H1 (cell line): ENCODE data around the gene PPA2. TPM values are rescaled to one million over a fixed set of nuclear protein-coding genes. Genes with fewer than 3 reads are reported as not detected.

Source experiments
- CTCF ChIA-PET: fragments of 300-600 bp; sonication (Branson Sonifier 250); formaldehyde crosslinking; loops from one replicate; lab custom pipeline; 2021; ENCODE audit not compliant: partially characterized antibody; lab: Charles Lee
- POLR2A ChIA-PET: fragments of 300-600 bp; sonication (Branson Sonifier 250); formaldehyde crosslinking; loops from one replicate; lab custom pipeline; 2021; ENCODE audit warnings: inconsistent platforms; ENCODE audit not compliant: partially characterized antibody; lab: Charles Lee
- DNase-seq, 2 experiments: peaks; one replicate each; pipeline versions ENCODE4 v3.0.0 to v3.0.0-alpha.2; 2010 to 2022; ENCODE audit warnings: low spot score in 2 of 2, low read depth in 1 of 2, mixed read lengths in 1 of 2
- FAIRE-seq: peaks from 2 replicates; lab custom pipeline; 2011; peaks lifted over from hg19 to GRCh38; lab: Jason Lieb, UNC
- H2AFZ ChIP-seq: 2 replicates; pipeline ENCODE4 v1.8.1; 2012; ENCODE audit warnings: low read length, inconsistent platforms
- H2AK5ac ChIP-seq: 2 replicates; pipeline ENCODE4 v1.6.1; 2013; ENCODE audit warnings: low read depth, low read length
- H2BK120ac ChIP-seq: replicated peaks from 2 replicates; pipeline ENCODE3; 2013; ENCODE audit warnings: low read depth, low read length, inconsistent platforms
- H2BK12ac ChIP-seq: 2 replicates; pipeline ENCODE4 v1.6.1; 2013; ENCODE audit warnings: low read depth, low read length
- H2BK15ac ChIP-seq: 2 replicates; pipeline ENCODE4 v1.6.1; 2013; ENCODE audit warnings: low read length
- H2BK20ac ChIP-seq: 2 replicates; pipeline ENCODE4 v1.6.1; 2013; ENCODE audit warnings: low read length
- H2BK5ac ChIP-seq: 2 replicates; pipeline ENCODE4 v1.6.1; 2013; ENCODE audit warnings: low read depth, low read length
- H3K14ac ChIP-seq: 2 replicates; pipeline ENCODE4 v1.6.1; 2013; ENCODE audit warnings: inconsistent platforms; ENCODE audit not compliant: insufficient read length
- H3K18ac ChIP-seq: 2 replicates; pipeline ENCODE4 v1.6.1; 2013; ENCODE audit warnings: low read length; ENCODE audit errors: extremely low read depth
- H3K23ac ChIP-seq: 2 replicates; pipeline ENCODE4 v1.6.1; 2013; ENCODE audit warnings: inconsistent platforms; ENCODE audit not compliant: insufficient read length
- H3K23me2 ChIP-seq: 2 replicates; pipeline ENCODE4 v1.6.1; 2013; ENCODE audit warnings: low read depth, low read length
- H3K27ac ChIP-seq: 2 replicates; pipeline ENCODE4 v1.6.1; 2011; ENCODE audit warnings: low read depth, low read length, inconsistent platforms
- H3K27me3 ChIP-seq, 4 experiments: replicated peaks in 1 of 4; 1 replicate in 1 of 4; 2 replicates in 3 of 4; pipeline versions ENCODE4 v1.6.1 to v1.8.1; 2011 to 2013; ENCODE audit warnings: low read length in 3 of 4, mild to moderate bottlenecking in 3 of 4, inconsistent platforms in 2 of 4, mixed read lengths in 2 of 4, moderate library complexity in 1 of 4; ENCODE audit not compliant: control insufficient read depth in 3 of 4, insufficient read depth in 3 of 4; ENCODE audit errors: extremely low read depth in 1 of 4
- H3K36me3 ChIP-seq, 4 experiments: 2 replicates each; pipeline versions ENCODE4 v1.6.1 to v1.8.1; 2011 to 2013; ENCODE audit warnings: mild to moderate bottlenecking in 4 of 4, low read length in 3 of 4, moderate library complexity in 2 of 4, control low read depth in 1 of 4, inconsistent platforms in 1 of 4; ENCODE audit not compliant: insufficient read depth in 4 of 4, control insufficient read depth in 2 of 4
- H3K4ac ChIP-seq: replicated peaks from 2 replicates; pipeline ENCODE3; 2013; ENCODE audit warnings: low read length, low read depth, mixed read lengths, inconsistent platforms; ENCODE audit not compliant: insufficient read length
- H3K4me1 ChIP-seq, 4 experiments: replicated peaks in 1 of 4; 1 replicate in 1 of 4; 2 replicates in 3 of 4; pipeline versions ENCODE4 v1.6.1 to v1.8.1; 2011 to 2013; ENCODE audit warnings: low read length in 3 of 4, inconsistent platforms in 2 of 4, mixed read lengths in 1 of 4; ENCODE audit not compliant: insufficient read depth in 4 of 4, control insufficient read depth in 3 of 4
- H3K4me2 ChIP-seq, 2 experiments: 2 replicates each; pipeline versions ENCODE4 v1.6.1 to v1.8.1; 2011 to 2013; ENCODE audit warnings: low read depth in 2 of 2, low read length in 2 of 2, control low read depth in 1 of 2, inconsistent platforms in 1 of 2, mild to moderate bottlenecking in 1 of 2; ENCODE audit not compliant: insufficient read depth in 1 of 2
- H3K4me3 ChIP-seq, 4 experiments: fragments of 200-600, 300-600 bp in 1 of 4; sonication (generic), shearing (Covaris generic), sonication (Bioruptor Twin) in 1 of 4; 2 replicates each; pipeline versions ENCODE4 v1.5.1 to v1.8.1; 2011 to 2016; ENCODE audit warnings: low read length in 4 of 4, low read depth in 3 of 4, control low read depth in 2 of 4, inconsistent platforms in 2 of 4, mild to moderate bottlenecking in 2 of 4, mixed read lengths in 1 of 4, moderate library complexity in 1 of 4; ENCODE audit not compliant: insufficient read depth in 2 of 4; ENCODE audit errors: extremely low read depth in 1 of 4
- H3K56ac ChIP-seq: replicated peaks from 2 replicates; pipeline ENCODE3; 2013; ENCODE audit warnings: low read depth, mild to moderate bottlenecking, mixed read lengths, low read length, inconsistent platforms; ENCODE audit not compliant: insufficient read length
- H3K79me1 ChIP-seq: 2 replicates; pipeline ENCODE4 v1.6.1; 2013; ENCODE audit warnings: low read depth, low read length, control low read depth
- H3K79me2 ChIP-seq, 2 experiments: 2 replicates each; pipeline versions ENCODE4 v1.6.1 to v1.8.1; 2012 to 2013; ENCODE audit warnings: low read length in 2 of 2, mild to moderate bottlenecking in 2 of 2, inconsistent platforms in 1 of 2; ENCODE audit not compliant: insufficient read depth in 2 of 2, control insufficient read depth in 1 of 2
- H3K9ac ChIP-seq, 4 experiments: replicated peaks in 1 of 4; 1 replicate in 1 of 4; 2 replicates in 3 of 4; pipeline versions ENCODE4 v1.6.1 to v1.8.1; 2011 to 2013; ENCODE audit warnings: low read depth in 3 of 4, low read length in 3 of 4, control low read depth in 2 of 4, mild to moderate bottlenecking in 2 of 4, moderate library complexity in 2 of 4, inconsistent platforms in 1 of 4; ENCODE audit errors: extremely low read depth in 1 of 4
- H3K9me3 ChIP-seq, 2 experiments: 2 replicates each; pipeline versions ENCODE4 v1.6.1 to v1.8.1; 2012 to 2013; ENCODE audit warnings: mild to moderate bottlenecking in 2 of 2, moderate library complexity in 2 of 2, control low read depth in 1 of 2, inconsistent platforms in 1 of 2, low read depth in 1 of 2, low read length in 1 of 2, mixed read lengths in 1 of 2; ENCODE audit not compliant: insufficient read depth in 2 of 2
- H4K20me1 ChIP-seq, 2 experiments: replicated peaks in 1 of 2; 2 replicates each; pipeline versions ENCODE3 to v1.8.1; 2011 to 2013; ENCODE audit warnings: inconsistent platforms in 2 of 2, low read length in 2 of 2, mild to moderate bottlenecking in 1 of 2; ENCODE audit not compliant: insufficient read depth in 2 of 2, control insufficient read depth in 1 of 2
- H4K5ac ChIP-seq: 2 replicates; pipeline ENCODE4 v1.6.1; 2013; ENCODE audit warnings: low read length, low read depth, mixed read lengths, inconsistent platforms; ENCODE audit not compliant: insufficient read length
- H4K8ac ChIP-seq: 2 replicates; pipeline ENCODE4 v1.8.0; 2013; ENCODE audit warnings: mild to moderate bottlenecking, moderate library complexity, low read length, inconsistent platforms; ENCODE audit not compliant: insufficient read depth; ENCODE audit errors: extremely low read depth
- H4K91ac ChIP-seq: replicated peaks from 2 replicates; pipeline ENCODE3; 2013; ENCODE audit warnings: low read length, mixed read lengths, inconsistent platforms; ENCODE audit not compliant: insufficient read length
- BCL11A ChIP-seq, 2 experiments: IDR thresholded peaks; one replicate each; pipeline ENCODE4 v1.6.1; 2011; ENCODE audit warnings: low read depth in 2 of 2, low read length in 2 of 2, mild to moderate bottlenecking in 2 of 2
- CHD1 ChIP-seq: IDR thresholded peaks from 2 replicates; pipeline ENCODE4 v1.6.1; 2012; ENCODE audit warnings: low read depth, low read length, improper control_type of control experiment
- EP300 ChIP-seq, 2 experiments: IDR thresholded peaks; 1 replicate in 1 of 2; 2 replicates in 1 of 2; pipeline ENCODE4 v1.6.1; 2011 to 2012; ENCODE audit warnings: low read depth in 2 of 2, low read length in 2 of 2, mild to moderate bottlenecking in 2 of 2, borderline replicate concordance in 1 of 2, inconsistent platforms in 1 of 2, moderate library complexity in 1 of 2
- EZH2 ChIP-seq: fragments of 200-600 bp; sonication (generic); IDR thresholded peaks from 2 replicates; pipeline ENCODE4 v1.7.1; 2012; ENCODE audit warnings: low read depth, mild to moderate bottlenecking, moderate library complexity, low read length, inconsistent platforms; ENCODE audit not compliant: severe bottlenecking
- HDAC2 ChIP-seq, 2 experiments: fragments of 300-600 bp in 1 of 2; sonication (generic) in 1 of 2; IDR thresholded peaks; 2 replicates each; pipeline ENCODE4 v1.6.1; 2011 to 2012; ENCODE audit warnings: low read depth in 2 of 2, low read length in 2 of 2, mild to moderate bottlenecking in 2 of 2, moderate library complexity in 2 of 2, borderline replicate concordance in 1 of 2, inconsistent platforms in 1 of 2
- HDAC6 ChIP-seq: IDR thresholded peaks from one replicate; pipeline ENCODE4 v1.7.1; 2012; ENCODE audit warnings: low read depth, mild to moderate bottlenecking, inconsistent platforms, low read length, moderate library complexity
- RBBP5 ChIP-seq: IDR thresholded peaks from 2 replicates; pipeline ENCODE4 v1.7.1; 2012; ENCODE audit warnings: low read depth, mild to moderate bottlenecking, inconsistent platforms, low read length, moderate library complexity, borderline replicate concordance
- WGBS, 2 experiments: shearing (Covaris generic) in 1 of 2; methylation state at CpG; one replicate each; pipeline versions ENCODE4 v1.1.6 to v1.1.7; 2013 to 2015; ENCODE audit warnings: low lambda C conversion rate in 2 of 2, mixed read lengths in 2 of 2, inconsistent platforms in 1 of 2, low coverage in 1 of 2, missing lambda C conversion rate in 1 of 2; ENCODE audit not compliant: insufficient replicate concordance in 2 of 2, insufficient coverage in 1 of 2, insufficient read length in 1 of 2; ENCODE audit errors: extremely low coverage in 1 of 2, missing lambda C conversion rate in 1 of 2; 5-methylcytosine and 5-hydroxymethylcytosine counted together
- polyA plus RNA-seq, 7 experiments: library from polyadenylated mRNA; depleted of rRNA in 3 of 7; stranded (reverse) in 5 of 7; unstranded in 2 of 7; fragments of >200 nt in 5 of 7; fragments of 200-250 nt in 2 of 7; gene quantifications; 1 replicate in 5 of 7; 2 replicates in 1 of 7; 4 replicates in 1 of 7; pipeline versions ENCODE4 v1.2.1 to v1.2.3, GENCODE V29; 2011 to 2013; ENCODE audit warnings: missing spikeins in 2 of 7, mixed read lengths in 2 of 7
- total RNA-seq: library from RNA; stranded (reverse); fragmentation: NEBNext Ultra II Directional; extraction: Animal tissue kit (Norgen Biotek cat#: 25700); gene quantifications from 2 replicates; pipeline ENCODE4 v1.2.1, GENCODE V29; 2021
- TF ChIP-seq, protein P1 (sequence below), 3 experiments: IDR thresholded peaks; 1 replicate in 2 of 3; 2 replicates in 1 of 3; pipeline versions ENCODE4 v1.5.1 to v1.6.1; 2011; ENCODE audit warnings: low read length in 3 of 3, mild to moderate bottlenecking in 3 of 3, inconsistent platforms in 2 of 3, low read depth in 1 of 3, moderate library complexity in 1 of 3; ENCODE audit not compliant: insufficient read depth in 1 of 3; ENCODE audit errors: control extremely low read depth in 1 of 3
- TF ChIP-seq, protein P2 (sequence below): IDR thresholded peaks from 2 replicates; pipeline ENCODE4 v1.6.1; 2011; ENCODE audit warnings: low read depth, mild to moderate bottlenecking, low read length; ENCODE audit not compliant: insufficient read depth

Gene PPA2
- total and polyA plus RNA-seq, 2 of the 8 experiments (the other 6 are each of a cell fraction or from before 2014, with no cell fraction given), result 24.9 to 62.7 TPM

DNA sequence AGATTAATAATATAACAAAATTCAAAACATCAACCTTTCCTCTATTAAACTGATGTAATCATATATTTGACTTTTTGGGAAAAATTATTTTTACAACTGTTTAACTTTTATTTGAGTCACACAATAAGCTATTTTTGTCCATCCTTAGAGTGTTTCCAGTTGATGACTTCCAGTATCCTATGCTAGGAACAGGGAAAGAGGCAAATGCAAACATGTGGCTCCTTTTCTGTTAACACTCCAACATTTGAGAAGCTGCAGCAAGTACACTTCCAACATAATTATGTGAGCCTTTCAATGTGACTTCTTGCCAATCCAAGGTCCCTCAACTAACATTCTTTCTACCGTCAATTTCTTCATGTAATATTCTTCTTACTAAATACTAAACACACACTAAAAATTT is 117.7 kb downstream of the PPA2 start:
- Histone ChIP-seq H2BK12ac (no peak overlapping the region), H3K4me3 (no peak overlapping the region), H2AFZ (no peak overlapping the region), H4K20me1 (no peaks in the 10 kb centered on the region), H3K79me2 (no peaks in the 10 kb centered on the region), H4K91ac (no peak overlapping the region), H3K36me3 (peaks cover 0 to 3% (median 0%) of the 10 kb centered on the region in 4 experiments; a peak in 1 of 8 replicates), H2BK20ac (no peak overlapping the region), H3K9me3 (no peaks in the 10 kb centered on the region), H3K79me1 (no peaks in the 10 kb centered on the region), H3K18ac (no peak overlapping the region), H2BK5ac (no peak overlapping the region), H3K56ac (no peak overlapping the region), H3K9ac (no peak overlapping the region), H2BK15ac (no peak overlapping the region), H2AK5ac (no peak overlapping the region), H2BK120ac (no peak overlapping the region), H4K5ac (no peak overlapping the region), H3K4ac (no peak overlapping the region), H3K4me2 (no peak overlapping the region), H4K8ac (no peak overlapping the region), H3K4me1 (no peaks in the 10 kb centered on the region), H3K27ac (no peak overlapping the region), H3K23ac (no peak overlapping the region), H3K23me2 (peaks cover 2% of the 10 kb centered on the region; the same call in 1 of the 2 replicates), H3K14ac (no peak overlapping the region), H3K27me3 (no peaks in the 10 kb centered on the region)
- POLR2A ChIA-PET, result no interaction called here
- CTCF ChIA-PET, result no interaction called here
- FAIRE-seq, result no peak
- 93 to 100% methylated on average over 1 of the region's 1 CpG for WGBS, 2 experiments
- DNase-seq, result no peak
- no peak for TF ChIP-seq EZH2
- TF ChIP-seq HDAC2 (IDR thresholded peaks at IDR 0.05; ENCODE audit: borderline replicate concordance in 1 of 2, low read depth in 2 of 2, low read length in 2 of 2), result no peak
- TF ChIP-seq EP300 (IDR thresholded peaks at IDR 0.05; ENCODE audit: borderline replicate concordance in 1 of 2, low read depth in 2 of 2, low read length in 2 of 2), result no peak
- TF ChIP-seq, protein P1, sequence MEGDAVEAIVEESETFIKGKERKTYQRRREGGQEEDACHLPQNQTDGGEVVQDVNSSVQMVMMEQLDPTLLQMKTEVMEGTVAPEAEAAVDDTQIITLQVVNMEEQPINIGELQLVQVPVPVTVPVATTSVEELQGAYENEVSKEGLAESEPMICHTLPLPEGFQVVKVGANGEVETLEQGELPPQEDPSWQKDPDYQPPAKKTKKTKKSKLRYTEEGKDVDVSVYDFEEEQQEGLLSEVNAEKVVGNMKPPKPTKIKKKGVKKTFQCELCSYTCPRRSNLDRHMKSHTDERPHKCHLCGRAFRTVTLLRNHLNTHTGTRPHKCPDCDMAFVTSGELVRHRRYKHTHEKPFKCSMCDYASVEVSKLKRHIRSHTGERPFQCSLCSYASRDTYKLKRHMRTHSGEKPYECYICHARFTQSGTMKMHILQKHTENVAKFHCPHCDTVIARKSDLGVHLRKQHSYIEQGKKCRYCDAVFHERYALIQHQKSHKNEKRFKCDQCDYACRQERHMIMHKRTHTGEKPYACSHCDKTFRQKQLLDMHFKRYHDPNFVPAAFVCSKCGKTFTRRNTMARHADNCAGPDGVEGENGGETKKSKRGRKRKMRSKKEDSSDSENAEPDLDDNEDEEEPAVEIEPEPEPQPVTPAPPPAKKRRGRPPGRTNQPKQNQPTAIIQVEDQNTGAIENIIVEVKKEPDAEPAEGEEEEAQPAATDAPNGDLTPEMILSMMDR (IDR thresholded peaks at IDR 0.05; ENCODE audit: control extremely low read depth in 1 of 3, insufficient read depth in 1 of 3, low read depth in 1 of 3, low read length in 3 of 3), result no peak
- TF ChIP-seq BCL11A (IDR thresholded peaks at IDR 0.05; ENCODE audit: low read depth in 2 of 2, low read length in 2 of 2), result no peak
- no peak for TF ChIP-seq HDAC6
- no peak for TF ChIP-seq RBBP5
- TF ChIP-seq CHD1, result no peak
- TF ChIP-seq, protein P2, sequence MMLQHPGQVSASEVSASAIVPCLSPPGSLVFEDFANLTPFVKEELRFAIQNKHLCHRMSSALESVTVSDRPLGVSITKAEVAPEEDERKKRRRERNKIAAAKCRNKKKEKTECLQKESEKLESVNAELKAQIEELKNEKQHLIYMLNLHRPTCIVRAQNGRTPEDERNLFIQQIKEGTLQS, result no peak
